Activated effector memory CD4-positive, alpha-beta T cell treated with Interleukin-2 at 50 U/mL for 16 hours (primary cell): Measurements from ENCODE around the gene MICAL1.

Experiments used
- DNase-seq: peaks from one replicate; pipeline ENCODE4 v3.0.0-alpha.2; 2020

Gene MICAL1

GRCh38 chr6:109455437-109456110 is at the start of gene MICAL1:
Gene MICAL1, minus strand, starts transcription at chr6:109455772. Its CDS starts 1,576 bp downstream, at chr6:109454196.
- DNase-seq = peak; percentile 73

GRCh38 chr6:109503327-109504224 is 48.0 kb upstream of the MICAL1 start:
- no peak for DNase-seq

GRCh38 chr6:109498936-109499335 is 43.4 kb upstream of the MICAL1 start:
- DNase-seq = no peak

GRCh38 chr6:109498052-109498451 is 42.5 kb upstream of the MICAL1 start:
- DNase-seq = no peak

- DNase-seq = no peak
Measured at GRCh38 chr6:109496036-109496772, 40.6 kb upstream of the MICAL1 start.

GRCh38 chr6:109493865-109494264 is 38.3 kb upstream of the MICAL1 start:
- no peak for DNase-seq

- DNase-seq = no peak
Measured at GRCh38 chr6:109491207-109491938, 35.8 kb upstream of the MICAL1 start.

GRCh38 chr6:109490713-109491112 is 35.1 kb upstream of the MICAL1 start:
- DNase-seq = no peak

- DNase-seq = no peak
Measured at GRCh38 chr6:109488001-109488400, 32.4 kb upstream of the MICAL1 start.

GRCh38 chr6:109486068-109486467 is 30.5 kb upstream of the MICAL1 start:
- DNase-seq = no peak

GRCh38 chr6:109485266-109485935 is 29.8 kb upstream of the MICAL1 start:
- DNase-seq = no peak

GRCh38 chr6:109484122-109484521 is 28.6 kb upstream of the MICAL1 start:
- DNase-seq = no peak

- no peak for DNase-seq
Measured at GRCh38 chr6:109483735-109484057, 28.1 kb upstream of the MICAL1 start.

GRCh38 chr6:109482905-109483734 is 27.5 kb upstream of the MICAL1 start, which contains the start of gene ZBTB24:
Gene ZBTB24, minus strand, starts transcription at chr6:109483219. Its CDS starts 1,193 bp downstream, at chr6:109482026.
- DNase-seq = peak; percentile 85

- no peak for DNase-seq
Measured at GRCh38 chr6:109480993-109481480, 25.5 kb upstream of the MICAL1 start.

GRCh38 chr6:109478841-109479624 is 23.5 kb upstream of the MICAL1 start:
- DNase-seq = no peak

GRCh38 chr6:109478222-109478805 is 22.7 kb upstream of the MICAL1 start:
- no peak for DNase-seq

GRCh38 chr6:109477725-109478124 is 22.2 kb upstream of the MICAL1 start:
- DNase-seq = no peak

GRCh38 chr6:109477184-109477583 is 21.6 kb upstream of the MICAL1 start:
- DNase-seq = no peak

GRCh38 chr6:109475625-109476024 is 20.1 kb upstream of the MICAL1 start:
- no peak for DNase-seq
